ENCODE results near the gene PML.

The PML gene

GRCh38 chr15:74013374-74013894 is 18.9 kb downstream of the PML start:
- DNase-seq: no peak

DNA sequence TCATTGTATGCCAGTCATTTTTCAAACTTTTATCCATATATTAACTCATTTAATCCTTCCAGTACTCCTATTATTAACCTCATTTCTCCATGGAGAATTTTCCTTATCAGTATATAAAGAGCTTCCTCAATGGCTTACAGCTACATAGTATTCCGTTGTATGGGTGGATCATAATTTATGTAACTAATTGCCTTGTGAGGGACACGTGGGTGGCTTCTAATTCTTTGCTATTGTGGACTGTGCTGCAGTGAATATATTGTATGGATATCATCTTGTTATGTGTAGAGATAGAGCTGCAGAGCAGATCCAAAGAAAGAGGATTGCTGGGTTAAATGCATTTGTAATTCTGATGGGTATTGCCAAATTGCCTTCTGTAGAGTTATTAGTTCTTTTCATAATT is 25.2 kb downstream of the PML start:
- no peak for DNase-seq

DNA sequence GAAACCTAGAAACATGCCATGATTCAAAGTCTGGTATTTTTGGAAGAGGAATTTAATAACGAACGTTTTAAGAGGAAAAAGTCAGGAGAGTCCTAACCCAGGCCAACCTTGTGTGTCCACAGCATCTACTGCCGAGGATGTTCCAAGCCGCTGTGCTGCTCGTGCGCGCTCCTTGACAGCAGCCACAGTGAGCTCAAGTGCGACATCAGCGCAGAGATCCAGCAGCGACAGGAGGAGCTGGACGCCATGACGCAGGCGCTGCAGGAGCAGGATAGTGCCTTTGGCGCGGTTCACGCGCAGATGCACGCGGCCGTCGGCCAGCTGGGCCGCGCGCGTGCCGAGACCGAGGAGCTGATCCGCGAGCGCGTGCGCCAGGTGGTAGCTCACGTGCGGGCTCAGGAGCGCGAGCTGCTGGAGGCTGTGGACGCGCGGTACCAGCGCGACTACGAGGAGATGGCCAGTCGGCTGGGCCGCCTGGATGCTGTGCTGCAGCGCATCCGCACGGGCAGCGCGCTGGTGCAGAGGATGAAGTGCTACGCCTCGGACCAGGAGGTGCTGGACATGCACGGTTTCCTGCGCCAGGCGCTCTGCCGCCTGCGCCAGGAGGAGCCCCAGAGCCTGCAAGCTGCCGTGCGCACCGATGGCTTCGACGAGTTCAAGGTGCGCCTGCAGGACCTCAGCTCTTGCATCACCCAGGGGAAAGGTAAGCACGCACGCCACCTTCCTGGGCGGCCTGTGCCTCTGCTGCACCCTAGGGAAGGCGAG is 28.4 kb downstream of the PML start:
- no peak for DNase-seq

DNA sequence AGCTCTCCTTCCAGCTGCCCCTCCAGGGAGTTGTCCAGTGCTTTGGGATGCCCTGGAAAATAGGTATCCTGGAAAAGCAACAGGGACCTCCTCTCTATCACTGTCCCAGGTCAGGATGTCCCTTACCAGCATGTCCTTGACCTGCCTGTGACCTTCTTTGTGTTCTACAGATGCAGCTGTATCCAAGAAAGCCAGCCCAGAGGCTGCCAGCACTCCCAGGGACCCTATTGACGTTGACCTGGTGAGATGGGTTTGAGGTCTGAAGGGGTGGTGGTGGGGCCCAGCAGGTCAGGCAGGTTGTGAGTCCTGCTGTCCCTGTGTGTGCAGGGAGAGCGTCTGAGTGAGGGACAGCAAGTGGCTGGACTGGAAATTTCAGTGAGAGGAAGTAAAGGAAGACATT is 30.2 kb downstream of the PML start:
- no peak for DNase-seq

GRCh38 chr15:74025436-74025835 is 30.9 kb downstream of the PML start:
- DNase-seq: no peak

- DNase-seq: no peak
Observed at GRCh38 chr15:74027688-74028087, 33.2 kb downstream of the PML start.

- no peak for DNase-seq
Observed at GRCh38 chr15:74028646-74029045, 34.1 kb downstream of the PML start.

DNA sequence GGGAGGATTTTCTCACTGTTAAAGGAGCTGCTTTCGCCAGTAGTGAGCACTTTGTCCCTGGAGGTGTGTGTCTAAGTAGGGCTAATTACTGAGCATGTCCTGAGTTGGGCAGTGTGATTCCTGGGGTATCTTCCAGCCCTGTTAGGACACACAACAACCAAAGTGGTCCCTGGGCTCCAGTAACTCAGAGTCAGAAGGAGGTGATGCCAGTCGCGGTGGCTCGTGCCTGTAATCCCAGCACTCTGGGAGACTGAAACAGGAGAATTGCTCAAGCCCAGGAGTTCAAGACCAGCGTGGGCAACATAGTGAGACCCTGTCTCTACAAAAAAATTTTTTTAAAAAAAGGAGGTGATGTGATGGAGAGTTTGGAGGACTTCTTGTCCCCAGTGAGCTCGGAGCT is 37.5 kb downstream of the PML start:
- DNase-seq: no peak

GRCh38 chr15:74032606-74033561 is 38.4 kb downstream of the PML start:
- no peak for DNase-seq

DNA sequence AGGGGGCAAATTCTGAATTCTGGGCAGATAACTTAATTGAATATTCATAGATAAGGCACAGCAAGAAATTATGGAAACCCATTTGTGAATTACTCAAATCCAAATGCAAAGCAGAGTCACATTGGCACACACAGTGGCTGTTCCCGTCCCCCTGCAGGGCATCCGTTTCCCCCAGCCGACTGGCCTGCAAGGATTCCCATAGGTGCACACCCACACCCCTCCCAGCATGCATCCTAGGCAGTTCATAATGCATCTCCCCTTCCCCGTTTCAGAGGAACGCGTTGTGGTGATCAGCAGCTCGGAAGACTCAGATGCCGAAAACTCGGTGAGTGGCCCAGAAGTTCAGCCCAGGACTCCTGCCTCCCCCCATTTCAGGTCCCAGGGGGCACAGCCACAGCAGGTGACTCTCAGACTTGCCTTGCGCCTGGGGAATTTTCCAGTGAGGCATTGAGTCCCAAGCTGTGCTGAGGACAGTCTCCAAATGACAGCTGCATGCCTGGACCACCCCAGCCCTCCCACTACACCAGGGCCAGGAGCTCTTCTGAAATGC is 39.8 kb downstream of the PML start:
- DNase-seq: no peak

DNA sequence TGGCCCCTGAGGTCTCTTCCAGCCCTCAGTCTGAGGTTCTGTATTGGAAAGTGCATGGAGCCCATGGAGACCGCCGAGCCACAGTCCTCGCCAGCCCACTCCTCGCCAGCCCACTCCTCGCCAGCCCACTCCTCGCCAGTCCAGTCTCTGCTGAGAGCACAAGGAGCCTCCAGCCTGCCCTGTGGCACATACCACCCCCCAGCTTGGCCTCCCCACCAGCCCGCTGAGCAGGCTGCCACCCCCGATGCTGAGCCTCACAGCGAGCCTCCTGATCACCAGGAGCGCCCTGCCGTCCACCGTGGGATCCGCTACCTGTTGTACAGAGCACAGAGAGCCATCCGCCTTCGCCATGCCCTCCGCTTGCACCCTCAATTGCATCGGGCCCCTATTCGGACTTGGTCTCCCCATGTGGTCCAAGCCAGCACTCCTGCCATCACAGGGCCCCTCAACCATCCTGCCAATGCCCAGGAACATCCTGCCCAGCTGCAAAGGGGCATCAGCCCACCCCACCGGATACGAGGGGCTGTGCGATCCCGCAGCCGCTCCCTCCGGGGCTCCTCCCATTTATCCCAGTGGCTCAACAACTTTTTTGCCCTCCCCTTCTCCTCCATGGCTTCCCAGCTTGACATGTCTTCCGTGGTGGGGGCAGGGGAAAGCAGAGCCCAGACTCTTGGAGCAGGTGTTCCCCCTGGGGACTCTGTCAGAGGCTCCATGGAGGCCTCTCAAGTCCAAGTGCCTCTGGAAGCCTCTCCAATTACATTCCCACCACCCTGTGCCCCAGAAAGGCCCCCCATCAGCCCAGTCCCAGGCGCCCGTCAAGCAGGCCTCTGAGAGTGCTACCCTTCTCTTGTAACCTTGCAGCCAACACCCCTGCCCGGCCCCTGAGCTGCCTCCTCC is 40.9 kb downstream of the PML start:
- no peak for DNase-seq

- DNase-seq: no peak
Observed at GRCh38 chr15:74036271-74037170, 42.0 kb downstream of the PML start.

GRCh38 chr15:74037171-74038117 is 42.9 kb downstream of the PML start:
- DNase-seq: no peak

- DNase-seq: no peak
Observed at GRCh38 chr15:74038707-74039655, 44.5 kb downstream of the PML start.

DNA sequence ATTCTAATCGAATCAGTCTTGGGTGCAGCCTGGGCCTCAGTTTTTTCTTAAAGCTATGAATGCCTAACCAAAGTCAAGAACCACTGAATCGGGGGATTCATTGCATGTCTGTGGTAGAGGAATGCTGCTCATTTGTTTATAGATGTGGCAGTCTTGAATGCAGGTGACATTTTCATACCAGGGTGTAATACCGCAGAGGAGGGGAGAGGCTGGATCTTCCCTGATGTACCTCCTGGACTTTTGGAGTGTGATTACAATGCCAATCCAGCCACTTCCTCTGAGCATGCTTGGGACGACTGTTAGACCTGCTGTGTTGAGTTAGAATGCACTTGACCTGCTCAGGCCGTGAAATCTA is 45.1 kb downstream of the PML start:
- no peak for DNase-seq

GRCh38 chr15:74040109-74040850 is 45.8 kb downstream of the PML start:
- DNase-seq: no peak

DNA sequence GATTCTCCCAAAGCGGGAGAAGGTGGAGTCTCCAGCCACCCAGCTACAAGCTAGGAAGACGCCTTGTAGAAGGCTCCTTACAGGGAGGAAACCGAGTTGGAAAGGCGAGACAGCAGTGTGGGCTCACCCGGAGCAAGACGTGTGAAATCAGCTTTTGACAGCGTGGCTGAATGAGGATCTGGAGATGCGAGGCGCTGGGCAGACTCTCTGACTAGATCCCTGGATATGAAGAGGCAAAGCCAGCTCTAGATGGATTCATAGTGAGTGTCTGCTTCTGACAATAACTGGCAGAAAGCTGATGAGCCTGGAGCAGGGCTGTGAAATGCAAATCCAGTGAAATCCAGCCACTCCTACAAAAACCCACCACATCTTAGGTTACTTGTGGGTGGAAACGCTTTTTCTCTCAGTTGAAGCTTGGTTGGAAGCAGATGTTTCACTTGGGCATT is 46.8 kb downstream of the PML start:
- no peak for DNase-seq

- DNase-seq: no peak
Observed at GRCh38 chr15:74041777-74042435, 47.4 kb downstream of the PML start.

Data from activated effector memory CD4-positive, alpha-beta T cell treated with Interleukin-2 at 50 U/mL for 16 hours (primary cell).